Posterior cingulate gyrus (tissue), 11 donors: Measurements from ENCODE around the gene SEC16B.

ENCODE experiments used
- DNase-seq, 10 donors: peaks; one replicate each; pipeline versions ENCODE4 v3.0.0 to v3.0.0-alpha.2; 2020 to 2021; ENCODE audit warnings: mixed read lengths in 3 of 10
- intact Hi-C: fragments of 100-400 bp; cut with DNase I; formaldehyde crosslinking; loops from one replicate; pipeline ENCODE4 v1.15.1; 2023

The SEC16B gene

GRCh38 chr1:177981200-177981599, 11.3 kb upstream of the SEC16B start:
- intact Hi-C loops: no loop called here
- DNase-seq: no peak

- intact Hi-C loops: no loop called here
- no peak for DNase-seq
These were observed 9.4 kb upstream of the SEC16B start for GRCh38 chr1:177979272-177979671.

GRCh38 chr1:177978530-177978929, 8.7 kb upstream of the SEC16B start:
- intact Hi-C loops: no loop called here
- DNase-seq: no peak

GRCh38 chr1:177977141-177977540, 7.3 kb upstream of the SEC16B start:
- DNase-seq: no peak
- intact Hi-C loops: no loop called here

GRCh38 chr1:177976596-177976995, 6.7 kb upstream of the SEC16B start:
- DNase-seq: no peak
- intact Hi-C loops: no loop called here

GRCh38 chr1:177975588-177976495, 6.0 kb upstream of the SEC16B start:
- intact Hi-C loops: no loop called here
- no peak for DNase-seq

GRCh38 chr1:177973585-177973984, 3.7 kb upstream of the SEC16B start:
- intact Hi-C loops: no loop called here
- DNase-seq: no peak

- intact Hi-C loops: no loop called here
- DNase-seq: no peak
These were observed 749 bp downstream of the SEC16B start for GRCh38 chr1:177969109-177969508.

GRCh38 chr1:177966199-177966598, 3.7 kb downstream of the SEC16B start:
- DNase-seq: no peak
- intact Hi-C loops: no loop called here

GRCh38 chr1:177965293-177965692, 4.6 kb downstream of the SEC16B start:
- DNase-seq: no peak
- intact Hi-C loops: no loop called here

- intact Hi-C loops: no loop called here
- DNase-seq: no peak
These were observed 5.5 kb downstream of the SEC16B start for GRCh38 chr1:177964336-177964735.

- intact Hi-C loops: no loop called here
- DNase-seq: no peak
These were observed 8.8 kb downstream of the SEC16B start for GRCh38 chr1:177960939-177961622.

- intact Hi-C loops: loop anchor here (10.0 kb wide), 1 partner anchor 325 kb away; no protein-coding TSS in a partner anchor
- no peak for DNase-seq
These were observed 9.9 kb downstream of the SEC16B start for GRCh38 chr1:177959811-177960515.

- peak in 1 of 10 donors; percentile 72 for DNase-seq
- intact Hi-C loops: loop anchor here (10.0 kb wide), 1 partner anchor 327 kb away; no protein-coding TSS in a partner anchor
These were observed 11.8 kb downstream of the SEC16B start for GRCh38 chr1:177958092-177958491.

- intact Hi-C loops: loop anchor here (10.0 kb wide), 1 partner anchor 331 kb away; no protein-coding TSS in a partner anchor
- DNase-seq: no peak
These were observed 15.8 kb downstream of the SEC16B start for GRCh38 chr1:177954076-177954475.

GRCh38 chr1:177953549-177953948, 16.3 kb downstream of the SEC16B start:
- peak in 8 of 10 donors; percentile 59 to 92 (median 70) for DNase-seq
- intact Hi-C loops: loop anchor here (10.0 kb wide), 1 partner anchor 331 kb away; no protein-coding TSS in a partner anchor

GRCh38 chr1:177952691-177953090, 17.2 kb downstream of the SEC16B start:
- DNase-seq: no peak
- intact Hi-C loops: loop anchor here (10.0 kb wide), 1 partner anchor 332 kb away; no protein-coding TSS in a partner anchor

- intact Hi-C loops: loop anchor here (10.0 kb wide), 1 partner anchor 333 kb away; no protein-coding TSS in a partner anchor
- peak in 2 of 10 donors; percentile 59 to 83 for DNase-seq
These were observed 17.6 kb downstream of the SEC16B start for GRCh38 chr1:177952249-177952648.

- no peak for DNase-seq
- intact Hi-C loops: loop anchor here (10.0 kb wide), 1 partner anchor 334 kb away; no protein-coding TSS in a partner anchor
These were observed 19.4 kb downstream of the SEC16B start for GRCh38 chr1:177950506-177950905.

- intact Hi-C loops: loop anchor here (5.0 to 10.0 kb wide), 2 partner anchors 764 to 1051 kb away; no protein-coding TSS in a partner anchor
- DNase-seq: peak in 9 of 10 donors; percentile 35 to 94 (median 70)
These were observed 21.4 kb downstream of the SEC16B start for GRCh38 chr1:177948336-177948972.
